Ovary (tissue), 3 donors: ENCODE results near the gene TCTA.

Experiments used
- EP300 ChIP-seq: sonication (generic); formaldehyde crosslinking; IDR thresholded peaks from one replicate; pipeline ENCODE4 v1.6.1; 2017; ENCODE audit warnings: antibody characterized with exemption
- POLR2A ChIP-seq: fragments of 450-650 bp; IDR thresholded peaks from one replicate; pipeline ENCODE4 v1.6.1; 2017; ENCODE audit warnings: antibody characterized with exemption, mild to moderate bottlenecking, moderate library complexity
- TF ChIP-seq, protein P1 (sequence below), 3 donors: fragments of 450-650 bp in 2 of 3; fragments of 200-600 bp in 1 of 3; IDR thresholded peaks; one replicate each; pipeline versions ENCODE4 v1.5.1 to v1.8.0; 2016 to 2022; ENCODE audit warnings: antibody characterized with exemption in 3 of 3, mild to moderate bottlenecking in 1 of 3
- donor health status: DM: no; HTN: no; CAD: no.

DNA sequence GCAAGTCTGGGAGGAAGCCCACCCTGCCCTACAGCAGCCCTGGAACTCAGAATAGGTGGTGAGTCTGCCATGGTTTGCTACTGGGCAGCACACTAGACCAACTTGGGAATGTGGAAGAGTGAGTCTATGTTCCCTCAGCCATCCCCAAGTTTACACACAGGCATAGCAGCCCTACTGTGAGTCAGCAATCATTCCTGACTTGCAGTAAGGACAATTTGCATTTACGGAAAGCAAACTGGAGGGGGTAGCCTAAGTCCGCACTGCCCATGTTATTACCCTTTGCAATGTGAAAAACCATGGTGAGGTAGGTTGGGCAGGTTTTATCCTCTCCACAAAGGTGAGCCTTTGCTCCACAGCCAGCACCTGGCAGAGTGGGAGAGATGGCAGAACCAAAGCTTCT is 4.6 kb downstream of the TCTA start:
- TF ChIP-seq, protein P1, sequence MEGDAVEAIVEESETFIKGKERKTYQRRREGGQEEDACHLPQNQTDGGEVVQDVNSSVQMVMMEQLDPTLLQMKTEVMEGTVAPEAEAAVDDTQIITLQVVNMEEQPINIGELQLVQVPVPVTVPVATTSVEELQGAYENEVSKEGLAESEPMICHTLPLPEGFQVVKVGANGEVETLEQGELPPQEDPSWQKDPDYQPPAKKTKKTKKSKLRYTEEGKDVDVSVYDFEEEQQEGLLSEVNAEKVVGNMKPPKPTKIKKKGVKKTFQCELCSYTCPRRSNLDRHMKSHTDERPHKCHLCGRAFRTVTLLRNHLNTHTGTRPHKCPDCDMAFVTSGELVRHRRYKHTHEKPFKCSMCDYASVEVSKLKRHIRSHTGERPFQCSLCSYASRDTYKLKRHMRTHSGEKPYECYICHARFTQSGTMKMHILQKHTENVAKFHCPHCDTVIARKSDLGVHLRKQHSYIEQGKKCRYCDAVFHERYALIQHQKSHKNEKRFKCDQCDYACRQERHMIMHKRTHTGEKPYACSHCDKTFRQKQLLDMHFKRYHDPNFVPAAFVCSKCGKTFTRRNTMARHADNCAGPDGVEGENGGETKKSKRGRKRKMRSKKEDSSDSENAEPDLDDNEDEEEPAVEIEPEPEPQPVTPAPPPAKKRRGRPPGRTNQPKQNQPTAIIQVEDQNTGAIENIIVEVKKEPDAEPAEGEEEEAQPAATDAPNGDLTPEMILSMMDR (IDR thresholded peaks at IDR 0.05) = no peak
- no peak for TF ChIP-seq POLR2A
- no peak for TF ChIP-seq EP300
